Spinal cord (tissue), 10 donors: ENCODE data around the gene XRCC1. TPM values are rescaled to one million over a fixed set of nuclear protein-coding genes. Genes with fewer than 3 reads are reported as not detected.

ENCODE experiments used
- DNase-seq, 6 donors: peaks; one replicate each; pipeline versions ENCODE4 v3.0.0 to v3.0.0-alpha.2; 2013 to 2015; ENCODE audit warnings: low spot score in 6 of 6, low read depth in 4 of 6
- H3K27ac ChIP-seq: one replicate; pipeline ENCODE4 v1.5.1; 2013; ENCODE audit warnings: low read depth, low read length, control low read depth
- H3K27me3 ChIP-seq: one replicate; pipeline ENCODE4 v1.6.1; 2013; ENCODE audit warnings: low read length; ENCODE audit not compliant: control insufficient read depth, insufficient read depth
- H3K36me3 ChIP-seq: one replicate; pipeline ENCODE4 v1.6.1; 2013; ENCODE audit warnings: low read length; ENCODE audit not compliant: control insufficient read depth, insufficient read depth
- H3K4me1 ChIP-seq: one replicate; pipeline ENCODE4 v1.6.1; 2013; ENCODE audit warnings: low read length; ENCODE audit not compliant: control insufficient read depth, insufficient read depth
- H3K4me3 ChIP-seq: one replicate; pipeline ENCODE4 v1.5.1; 2013; ENCODE audit warnings: low read depth, low read length, control low read depth
- H3K9me3 ChIP-seq: one replicate; pipeline ENCODE4 v1.6.1; 2013; ENCODE audit warnings: low read length; ENCODE audit not compliant: control insufficient read depth, insufficient read depth
- WGBS: methylation state at CpG from one replicate; pipeline ENCODE4 v1.1.5; 2013; ENCODE audit warnings: missing lambda C conversion rate; ENCODE audit not compliant: insufficient coverage; 5-methylcytosine and 5-hydroxymethylcytosine counted together
- polyA plus RNA-seq, 2 donors: library from polyadenylated mRNA; unstranded; fragments of 120-200 nt; gene quantifications; one replicate each; pipeline ENCODE4 v1.2.1, GENCODE V29; 2013; ENCODE audit not compliant: insufficient read length in 2 of 2
- total RNA-seq, 2 donors: library from RNA; depleted of rRNA in 1 of 2; stranded (reverse); fragments of 120-200 nt in 1 of 2; fragments of >200 nt in 1 of 2; gene quantifications; one replicate each; pipeline versions ENCODE4 v1.2.3 to v1.2.4, GENCODE V29; 2013 to 2014
- donor health status: healthy.

XRCC1 gene
- total and polyA plus RNA-seq, 4 donors: 10.4 to 53.2 (median 46.9) TPM

DNA sequence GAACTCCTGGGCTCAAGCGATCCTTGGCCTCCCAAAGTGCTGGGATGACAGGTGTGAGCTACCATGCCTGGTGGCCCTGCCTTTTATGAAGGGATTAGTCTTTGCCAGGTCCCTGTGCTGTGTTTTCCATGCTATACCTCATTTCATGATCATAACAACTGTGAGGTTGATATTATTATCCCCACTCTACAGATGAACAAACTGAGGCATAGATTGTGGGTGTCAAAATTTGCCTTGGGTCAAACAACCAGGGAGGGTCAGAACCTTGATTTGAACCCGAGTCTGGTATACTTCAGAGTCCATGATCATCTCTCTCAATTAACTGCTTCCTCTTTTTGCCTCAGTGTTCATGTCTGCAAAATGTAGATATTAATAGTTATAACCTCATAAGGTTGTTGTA is 7.2 kb upstream of the XRCC1 start:
- H3K9me3 ChIP-seq: no peaks in the 10 kb centered on the region
- peaks cover 23% of the 10 kb centered on the region for H3K4me1 ChIP-seq
- WGBS: no CpG with 5 or more reads among the region's 2 CpGs
- H3K4me3 ChIP-seq: no peak overlapping the region
- no peaks in the 10 kb centered on the region for H3K27me3 ChIP-seq
- H3K36me3 ChIP-seq: peaks cover 28% of the 10 kb centered on the region
- DNase-seq: no peak
- H3K27ac ChIP-seq: no peak overlapping the region

DNA sequence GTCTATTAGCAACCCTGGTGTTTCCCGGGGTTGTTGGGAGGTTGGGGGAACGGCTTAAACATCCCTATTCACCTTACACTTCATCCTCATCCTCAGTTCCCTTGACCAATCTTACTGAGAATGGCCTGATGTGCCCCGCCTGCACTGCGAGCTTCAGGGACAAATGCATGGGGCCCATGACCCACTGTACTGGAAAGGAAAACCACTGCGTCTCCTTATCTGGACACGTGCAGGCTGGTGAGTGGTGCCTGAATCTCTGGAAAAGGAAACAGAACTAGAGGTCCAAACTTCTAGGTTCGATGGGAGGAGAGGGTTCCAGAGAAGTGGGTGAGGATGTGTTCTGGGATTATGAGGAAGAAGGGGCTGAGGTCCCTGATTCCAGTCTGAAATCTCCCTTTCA is 6.1 kb upstream of the XRCC1 start:
- Histone ChIP-seq H3K9me3 (no peaks in the 10 kb centered on the region), H3K4me3 (no peak overlapping the region), H3K36me3 (peaks cover 23% of the 10 kb centered on the region), H3K27ac (no peak overlapping the region), H3K4me1 (peaks cover 30% of the 10 kb centered on the region), H3K27me3 (no peaks in the 10 kb centered on the region)
- 62% methylated on average over 2 of the region's 7 CpGs for WGBS
- no peak for DNase-seq

DNA sequence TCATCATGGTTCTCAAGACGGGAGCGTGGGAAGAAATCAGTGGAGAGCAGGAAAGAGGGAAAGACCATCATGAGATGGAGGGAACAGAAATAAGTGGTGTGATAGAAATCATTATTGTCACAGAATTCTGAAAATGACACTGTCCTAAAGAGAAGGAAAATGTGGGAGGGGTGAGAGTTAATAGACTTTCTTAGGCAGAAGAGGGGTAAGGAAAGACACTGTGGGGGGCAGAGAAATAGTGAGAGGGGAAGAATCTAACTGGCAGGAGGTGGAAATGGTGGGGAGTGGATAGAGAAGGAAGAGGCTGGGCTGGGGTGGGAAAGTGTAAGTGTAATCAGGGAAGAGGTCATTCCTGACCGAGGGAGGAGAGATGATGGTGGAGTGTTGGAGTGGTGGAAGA is 3.5 kb upstream of the XRCC1 start:
- Histone ChIP-seq H3K27ac (no peak overlapping the region), H3K36me3 (peaks cover 10% of the 10 kb centered on the region), H3K4me1 (peaks cover 50% of the 10 kb centered on the region), H3K27me3 (no peaks in the 10 kb centered on the region), H3K4me3 (no peak overlapping the region), H3K9me3 (no peaks in the 10 kb centered on the region)
- WGBS: 92% methylated on average over 3 of the region's 3 CpGs
- DNase-seq: no peak

DNA sequence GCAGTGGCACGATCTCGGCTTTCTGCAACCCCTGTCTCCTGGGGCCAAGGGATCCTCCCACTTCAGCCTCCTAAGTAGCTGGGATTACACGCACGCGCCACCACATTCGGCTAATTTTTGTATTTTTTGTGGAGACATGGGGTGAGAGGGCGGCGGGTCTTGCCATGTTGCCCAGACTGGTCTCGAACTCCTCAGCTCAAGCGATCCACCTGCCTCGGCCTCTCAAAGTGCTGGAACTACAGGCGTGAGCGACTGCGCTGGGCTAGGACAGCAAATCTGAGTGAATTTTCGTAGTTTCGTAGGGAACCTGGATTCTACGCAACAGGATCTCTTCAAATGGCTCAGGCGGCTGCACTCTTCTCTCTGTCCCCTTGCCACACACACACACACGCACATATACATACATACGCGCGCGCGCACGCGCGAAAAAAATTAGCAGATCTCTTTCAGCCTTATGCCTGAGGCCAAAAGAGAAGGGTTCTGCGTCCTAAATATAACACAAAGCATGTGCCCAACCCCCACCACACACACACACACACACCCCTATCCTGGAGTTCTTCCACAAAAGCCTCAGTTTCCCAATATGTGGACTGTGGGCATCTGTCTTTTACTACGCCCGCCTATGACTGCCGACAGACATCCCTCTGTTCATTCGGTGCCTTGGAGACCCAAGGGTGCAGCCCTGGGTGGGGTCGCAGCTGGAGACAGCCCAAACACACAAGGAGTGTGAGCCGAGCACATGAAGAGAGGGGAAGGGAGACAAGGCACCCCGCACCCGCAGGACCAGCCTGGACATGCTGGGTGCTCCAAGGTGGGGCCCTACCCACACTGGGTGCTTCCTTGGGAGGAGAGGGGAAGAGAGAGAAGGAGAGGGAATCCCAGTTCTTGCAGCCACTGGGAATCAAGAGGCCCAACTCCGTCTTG is 890 bp upstream of the XRCC1 start:
- H3K36me3 ChIP-seq: peaks cover 10% of the 10 kb centered on the region
- peak overlapping the region; percentile 97 for H3K4me3 ChIP-seq
- no peaks in the 10 kb centered on the region for H3K27me3 ChIP-seq
- no peaks in the 10 kb centered on the region for H3K9me3 ChIP-seq
- 77% methylated on average over 32 of the region's 37 CpGs for WGBS
- peak overlapping the region; percentile 91 for H3K27ac ChIP-seq
- peaks cover 45% of the 10 kb centered on the region for H3K4me1 ChIP-seq
- peak in 1 of 6 donors; percentile 34 for DNase-seq

DNA sequence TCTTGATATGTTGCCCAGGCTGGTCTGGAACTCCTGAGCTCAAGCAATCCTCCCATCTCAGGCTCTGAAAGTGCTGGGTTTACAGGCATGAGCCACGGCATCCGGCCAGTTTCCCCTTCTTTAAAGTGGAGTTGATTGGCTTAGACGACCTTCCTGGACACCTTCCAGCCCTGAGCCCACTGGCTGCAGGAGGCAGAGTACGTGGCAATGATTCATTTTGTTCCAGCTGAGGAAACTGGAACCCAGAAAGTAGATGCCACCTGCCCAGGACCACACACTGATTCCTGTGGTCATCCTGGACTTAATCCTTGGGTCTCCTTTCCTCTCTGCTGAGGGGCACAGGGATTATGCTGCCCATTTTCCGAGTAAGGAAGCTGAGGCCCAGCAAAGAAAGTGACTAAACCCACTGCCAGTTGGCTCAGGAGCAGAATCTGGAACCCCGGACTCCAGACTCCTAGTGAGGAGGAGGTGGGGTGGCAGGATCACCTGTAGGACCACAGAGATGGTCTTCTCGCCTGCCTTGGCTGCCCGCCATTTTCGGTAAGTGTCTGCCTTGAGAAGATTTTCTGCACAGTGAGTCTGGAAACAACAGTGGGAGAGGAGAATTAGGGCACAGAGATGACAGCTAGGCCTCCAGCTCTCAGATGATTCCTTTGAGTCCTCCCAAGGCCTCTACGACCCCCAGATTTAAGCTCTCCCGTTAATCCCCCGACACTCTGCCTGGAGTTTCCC is 737 bp downstream of the XRCC1 start:
- Histone ChIP-seq H3K27ac (peak overlapping the region; percentile 88), H3K4me1 (peaks cover 31% of the 10 kb centered on the region), H3K36me3 (peaks cover 10% of the 10 kb centered on the region), H3K27me3 (no peaks in the 10 kb centered on the region), H3K4me3 (peak overlapping the region; percentile 97), H3K9me3 (no peaks in the 10 kb centered on the region)
- no peak for DNase-seq
- 41% methylated on average over 7 of the region's 12 CpGs for WGBS

DNA sequence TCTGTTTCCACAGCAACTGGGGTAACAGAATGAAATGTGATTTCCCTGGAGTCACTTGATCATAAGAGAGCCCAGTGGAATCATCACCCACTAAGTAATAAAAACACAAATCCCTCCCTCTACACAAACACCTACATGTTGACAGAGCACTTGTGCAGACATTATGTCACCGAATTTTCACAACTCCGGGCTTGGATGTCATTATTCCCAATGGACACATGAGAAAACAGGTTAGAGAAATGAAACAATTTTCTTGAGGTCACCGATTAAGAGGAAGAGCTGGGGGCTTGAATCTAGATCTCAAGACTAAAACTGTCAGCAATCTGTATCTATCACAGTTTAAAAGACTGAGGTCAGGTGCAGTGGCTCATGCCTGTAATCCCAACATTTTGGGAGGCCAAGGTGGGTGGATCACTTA is 3.1 kb downstream of the XRCC1 start:
- peaks cover 13% of the 10 kb centered on the region for H3K36me3 ChIP-seq
- H3K9me3 ChIP-seq: no peaks in the 10 kb centered on the region
- no peak overlapping the region for H3K4me3 ChIP-seq
- no CpG with 5 or more reads among the region's 3 CpGs for WGBS
- no peak for DNase-seq
- H3K27me3 ChIP-seq: no peaks in the 10 kb centered on the region
- no peak overlapping the region for H3K27ac ChIP-seq
- H3K4me1 ChIP-seq: peaks cover 30% of the 10 kb centered on the region

DNA sequence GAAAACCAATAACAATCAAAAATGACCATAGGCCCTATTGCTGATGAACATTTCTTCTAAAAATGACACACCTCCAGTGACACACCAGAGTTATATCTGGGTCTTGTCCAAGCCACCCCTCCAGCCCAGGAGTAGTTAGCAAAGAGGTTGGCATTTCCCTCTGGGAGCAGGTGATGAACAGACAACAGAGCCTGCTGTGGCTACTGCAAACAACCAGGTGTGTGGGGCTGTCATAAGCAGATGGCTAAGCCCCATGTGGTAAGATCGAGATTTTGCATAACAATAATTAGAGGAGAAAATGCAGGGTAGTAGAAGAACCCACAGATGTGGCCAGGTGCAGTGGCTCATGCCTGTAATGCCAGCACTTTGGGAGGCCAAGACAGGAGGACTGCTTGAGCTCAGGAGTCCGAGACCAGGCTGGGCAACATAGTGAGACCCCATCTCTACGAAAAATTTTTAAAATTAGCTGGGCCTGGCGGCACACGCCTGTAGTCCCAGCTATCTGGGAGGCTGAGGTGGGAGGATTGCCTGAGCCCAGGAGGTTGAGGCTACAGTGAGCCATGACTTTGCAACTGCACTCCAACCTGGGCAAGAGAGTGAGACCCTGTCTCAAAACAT is 5.0 kb downstream of the XRCC1 start:
- H3K27ac ChIP-seq: no peak overlapping the region

DNA sequence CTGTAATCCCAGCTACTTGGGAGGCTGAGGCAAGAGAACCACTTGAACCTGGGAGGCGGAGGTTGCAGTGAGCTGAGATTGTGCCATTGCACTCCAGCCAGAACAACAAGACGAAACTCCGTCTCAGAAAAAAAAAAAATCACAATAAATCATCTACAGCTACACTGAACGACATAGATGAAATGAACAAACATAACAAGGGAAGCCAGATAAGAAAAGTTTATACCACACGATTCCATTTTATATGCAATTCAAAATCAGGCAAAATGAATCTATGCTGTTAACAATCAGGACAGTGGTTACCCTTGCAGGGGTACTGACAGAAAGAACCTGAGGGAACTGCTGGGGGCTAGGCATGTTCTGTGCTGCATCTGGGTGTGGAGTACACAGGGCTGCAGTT is 5.7 kb downstream of the XRCC1 start:
- Histone ChIP-seq H3K9me3 (no peaks in the 10 kb centered on the region), H3K27me3 (no peaks in the 10 kb centered on the region), H3K27ac (no peak overlapping the region), H3K4me1 (peaks cover 14% of the 10 kb centered on the region), H3K36me3 (peaks cover 18% of the 10 kb centered on the region), H3K4me3 (no peak overlapping the region)
- no peak for DNase-seq
- WGBS: 88% methylated on average over 3 of the region's 5 CpGs

More for the DNA sequence above, 5.0 kb downstream of the XRCC1 start:
- 95% methylated on average over 5 of the region's 5 CpGs for WGBS
- Histone ChIP-seq H3K27me3 (no peaks in the 10 kb centered on the region), H3K4me3 (no peak overlapping the region), H3K36me3 (peaks cover 13% of the 10 kb centered on the region), H3K9me3 (no peaks in the 10 kb centered on the region), H3K4me1 (peaks cover 15% of the 10 kb centered on the region)
- DNase-seq: no peak

DNA sequence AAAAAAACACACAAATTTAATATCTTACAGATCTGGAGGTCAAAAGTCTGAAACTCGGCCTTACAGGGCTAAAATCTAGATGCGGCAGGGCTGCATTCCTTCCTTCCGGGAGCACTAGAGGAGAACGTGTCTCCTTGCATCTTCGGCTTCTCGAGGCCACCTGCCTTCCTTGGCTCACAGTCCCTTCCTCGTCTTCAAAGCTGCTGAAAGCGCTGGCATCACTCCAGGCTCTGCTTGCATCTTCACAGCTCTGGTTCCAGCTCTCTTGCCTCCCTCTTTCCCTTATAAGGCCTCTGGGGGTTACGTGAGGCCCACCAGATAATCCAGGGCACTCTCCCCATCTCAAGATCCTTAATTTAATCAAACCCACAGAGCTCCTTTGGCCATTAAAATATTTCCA is 10.5 kb downstream of the XRCC1 start:
- Histone ChIP-seq H3K4me3 (no peak overlapping the region), H3K27ac (no peak overlapping the region), H3K9me3 (no peaks in the 10 kb centered on the region), H3K36me3 (peaks cover 45% of the 10 kb centered on the region), H3K4me1 (peaks cover 4% of the 10 kb centered on the region), H3K27me3 (no peaks in the 10 kb centered on the region)
- 61% methylated on average over 9 of the region's 9 CpGs for WGBS
- peak in 1 of 6 donors; percentile 88 for DNase-seq
